Right lobe of liver (tissue), 6 donors: ENCODE data around the gene COX7A1. TPM values are rescaled to one million over a fixed set of nuclear protein-coding genes. Genes with fewer than 3 reads are reported as not detected.

ENCODE experiments used
- ATAC-seq, 4 donors: fragments of 200-7000 bp; cut with Tn5 transposase; one replicate each; pipeline ENCODE4 v1.9.1; 2020; ENCODE audit warnings: mild to moderate bottlenecking in 4 of 4, moderate library complexity in 4 of 4
- DNase-seq, 3 donors: peaks; one replicate each; pipeline ENCODE4 v3.0.0-alpha.2; 2020
- H3K27ac ChIP-seq, 3 donors: fragments of 200-600 bp; one replicate each; pipeline ENCODE4 v1.8.0; 2022
- H3K27me3 ChIP-seq, 2 donors: fragments of 200-600 bp; one replicate each; pipeline ENCODE4 v1.8.0; 2022
- H3K36me3 ChIP-seq, 4 donors: fragments of 200-600 bp; sonication (generic) in 1 of 4; one replicate each; pipeline versions ENCODE4 v1.5.1 to v1.8.0; 2017 to 2022; ENCODE audit warnings: control low read depth in 1 of 4
- H3K4me1 ChIP-seq, 4 donors: fragments of 200-600 bp; sonication (generic) in 1 of 4; one replicate each; pipeline versions ENCODE4 v1.5.1 to v1.8.0; 2017 to 2022; ENCODE audit warnings: control low read depth in 1 of 4
- H3K4me3 ChIP-seq, 3 donors: fragments of 200-600 bp; one replicate each; pipeline ENCODE4 v1.8.0; 2022
- H3K9me3 ChIP-seq, 4 donors: fragments of 200-600 bp; sonication (generic) in 1 of 4; one replicate each; pipeline versions ENCODE4 v1.5.1 to v1.8.0; 2017 to 2022; ENCODE audit warnings: control low read depth in 1 of 4
- CTCF ChIP-seq, 4 donors: fragments of 200-600 bp in 3 of 4; fragments of 450-650 bp in 1 of 4; IDR thresholded peaks; one replicate each; pipeline versions ENCODE4 v1.5.1 to v1.8.0; 2016 to 2022; ENCODE audit warnings: antibody characterized with exemption in 4 of 4, mild to moderate bottlenecking in 2 of 4
- POLR2A ChIP-seq: fragments of 450-650 bp; IDR thresholded peaks from one replicate; pipeline ENCODE4 v1.6.1; 2017; ENCODE audit warnings: antibody characterized with exemption, mild to moderate bottlenecking
- WGBS: methylation state at CpG from one replicate; pipeline ENCODE4 v1.1.6; 2018; ENCODE audit warnings: low coverage, low lambda C conversion rate; ENCODE audit not compliant: insufficient coverage; ENCODE audit errors: missing lambda C conversion rate; 5-methylcytosine and 5-hydroxymethylcytosine counted together
- intact Hi-C, 2 donors: fragments of 100-400 bp; cut with DNase I; formaldehyde crosslinking; loops; one replicate each; pipeline versions ENCODE4 v1.11.2 to v1.14.1; 2022
- total RNA-seq, 6 experiments: library from RNA; depleted of rRNA in 2 of 6; stranded (reverse); fragments of >200 nt in 2 of 6; fragmentation: NEBNext Ultra II Directional in 3 of 6; extraction: Animal tissue kit (Norgen Biotek cat#: 25700) in 3 of 6; gene quantifications; one replicate each; pipeline versions ENCODE4 v1.1.0 to v1.2.4, GENCODE V29; 2016 to 2023
- donor health status: DM: no; HTN: yes; CAD: no.
- donor health status: DM: no; HTN: no; CAD: no.
- donor health status: DM: no; HTN: no; CAD: no.
- donor health status: DM: no; HTN: yes; CAD: no.
- donor health status: DM: no; HTN: yes; CAD: no.

Gene COX7A1
- total RNA-seq, 6 experiments from 2014 or later: 1.0 to 6.2 (median 3.8) TPM

- H3K4me3 ChIP-seq: no peak overlapping the region
- no peaks in the 10 kb centered on the region for H3K9me3 ChIP-seq
- H3K27me3 ChIP-seq: no peaks in the 10 kb centered on the region
- ATAC-seq: peak in 2 of 4 donors; percentile 18 to 37
- H3K27ac ChIP-seq: no peak overlapping the region
- TF ChIP-seq CTCF (IDR thresholded peaks at IDR 0.05) (no peak), POLR2A (no peak)
- no peak for DNase-seq
- intact Hi-C loops: no loop called here
- no peaks in the 10 kb centered on the region for H3K4me1 ChIP-seq
- H3K36me3 ChIP-seq: no peaks in the 10 kb centered on the region
- WGBS: 66% methylated on average over 9 of the region's 9 CpGs
Observed at GRCh38 chr19:36169084-36169760, 17.0 kb upstream of the COX7A1 start.

- Histone ChIP-seq H3K27ac (no peak overlapping the region), H3K4me3 (no peak overlapping the region), H3K9me3 (no peaks in the 10 kb centered on the region), H3K27me3 (no peaks in the 10 kb centered on the region), H3K4me1 (no peaks in the 10 kb centered on the region), H3K36me3 (no peaks in the 10 kb centered on the region)
- no peak for DNase-seq
- intact Hi-C loops: no loop called here
- no peak for ATAC-seq
- TF ChIP-seq POLR2A: no peak
- no peak for TF ChIP-seq CTCF (IDR thresholded peaks at IDR 0.05)
- WGBS: 98% methylated on average over 8 of the region's 12 CpGs
Observed at GRCh38 chr19:36163813-36164212, 11.6 kb upstream of the COX7A1 start.

GRCh38 chr19:36160821-36161596 is 8.8 kb upstream of the COX7A1 start:
- 82% methylated on average over 7 of the region's 7 CpGs for WGBS
- intact Hi-C loops: no loop called here
- Histone ChIP-seq H3K27ac (no peak overlapping the region), H3K27me3 (no peaks in the 10 kb centered on the region), H3K4me1 (no peaks in the 10 kb centered on the region), H3K4me3 (no peak overlapping the region), H3K9me3 (no peaks in the 10 kb centered on the region), H3K36me3 (no peaks in the 10 kb centered on the region)
- ATAC-seq: no peak
- TF ChIP-seq POLR2A (no peak), CTCF (IDR thresholded peaks at IDR 0.05) (no peak)
- no peak for DNase-seq

DNA sequence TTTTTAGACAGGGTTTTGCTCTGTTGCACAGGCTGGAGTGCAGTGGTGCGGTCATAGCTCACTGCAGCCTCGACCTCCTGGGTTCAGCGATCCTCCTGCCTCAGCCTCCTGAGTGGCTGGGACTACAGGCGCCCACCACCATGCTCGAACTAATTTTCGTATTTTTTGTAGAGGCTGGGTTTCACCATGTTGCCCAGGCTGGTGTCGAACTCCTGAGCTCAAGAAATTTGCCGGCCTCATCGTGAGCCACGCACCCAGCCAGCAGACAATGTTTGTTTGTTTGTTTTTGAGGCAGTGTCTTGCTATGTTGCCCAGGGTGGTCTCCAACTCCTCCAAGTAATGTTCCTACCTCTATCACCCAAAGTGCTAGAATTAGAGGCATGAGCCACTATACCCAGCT is 879 bp upstream of the COX7A1 start:
- Histone ChIP-seq H3K4me3 (no peak overlapping the region), H3K9me3 (no peaks in the 10 kb centered on the region), H3K36me3 (peaks cover 0 to 21% (median 12%) of the 10 kb centered on the region in 4 donors), H3K27me3 (no peaks in the 10 kb centered on the region), H3K4me1 (no peaks in the 10 kb centered on the region), H3K27ac (peak overlapping the region in 1 of 3 donors; percentile 64)
- TF ChIP-seq POLR2A: no peak
- TF ChIP-seq CTCF (IDR thresholded peaks at IDR 0.05): no peak
- DNase-seq (peak in 1 of 3 donors; percentile 9), ATAC-seq (no peak)
- 96% methylated on average over 7 of the region's 10 CpGs for WGBS
- intact Hi-C loops: no loop called here
